Measurements from ENCODE around the gene ZCCHC14. TPM values are rescaled to one million over a fixed set of nuclear protein-coding genes. Genes with fewer than 3 reads are reported as not detected.

The ZCCHC14 gene
- total and polyA plus RNA-seq, 2 experiments from 2014 or later: 7.9 to 23.2 TPM

DNA sequence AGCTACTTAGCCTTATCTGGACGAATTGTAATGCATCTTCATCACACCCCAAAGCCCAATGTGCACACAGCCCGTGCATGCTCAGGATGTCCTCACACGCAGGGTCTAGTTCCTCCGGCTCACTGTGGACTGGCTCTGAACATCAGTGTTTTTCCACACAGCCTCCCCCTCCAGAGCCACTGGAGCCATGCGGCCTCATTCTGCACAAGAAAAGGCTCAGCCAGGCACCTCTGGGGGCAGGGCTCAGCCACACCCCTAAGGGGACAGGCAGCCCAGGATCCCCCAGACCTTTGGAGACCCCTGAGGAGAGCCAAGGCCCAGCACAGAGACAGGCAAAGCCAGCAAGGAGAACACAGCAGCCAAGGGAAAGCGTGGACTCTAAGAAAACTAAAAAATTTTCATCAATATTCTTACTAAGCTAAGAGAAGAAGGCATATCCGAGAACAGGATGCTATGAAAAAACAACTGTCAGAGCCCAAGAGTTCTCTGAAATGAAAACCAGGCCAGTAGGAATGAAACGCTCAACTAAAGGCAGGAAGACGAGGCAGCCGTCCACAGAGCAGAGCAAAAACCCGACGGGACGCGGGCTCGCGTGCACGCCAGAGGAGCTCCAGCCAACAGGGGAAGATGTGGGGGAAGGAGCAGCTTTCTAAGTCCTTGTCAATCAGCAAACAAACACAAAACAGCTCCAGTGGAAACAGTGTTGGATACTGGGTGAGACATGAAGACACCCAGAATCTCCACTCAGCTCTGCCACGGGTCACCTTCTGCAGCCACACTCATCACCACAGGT, 66.2 kb downstream of the ZCCHC14 start:
- no peak overlapping the region for H3K4me3 ChIP-seq
- H3K36me3 ChIP-seq: peaks cover 13% of the 10 kb centered on the region
- no peak overlapping the region for H3K27ac ChIP-seq
- no peak for DNase-seq (ENCODE audit: low read depth in 1 of 2, low spot score in 1 of 2)
- H3K9me3 ChIP-seq (ENCODE audit: low read depth): no peaks in the 10 kb centered on the region
- H3K27me3 ChIP-seq: no peaks in the 10 kb centered on the region
- TF ChIP-seq CTCF (IDR thresholded peaks at IDR 0.05; ENCODE audit: low read depth, low read length): no peak
- peaks cover 3% of the 10 kb centered on the region for H3K4me1 ChIP-seq (ENCODE audit: low read depth)

- H3K4me3 ChIP-seq: no peak overlapping the region
- H3K4me1 ChIP-seq (ENCODE audit: low read depth): peaks cover 1% of the 10 kb centered on the region
- no peaks in the 10 kb centered on the region for H3K27me3 ChIP-seq
- no peak for TF ChIP-seq CTCF (IDR thresholded peaks at IDR 0.05; ENCODE audit: low read depth, low read length)
- DNase-seq (ENCODE audit: low read depth in 1 of 2, low spot score in 1 of 2): no peak
- H3K27ac ChIP-seq: no peak overlapping the region
- peaks cover 15% of the 10 kb centered on the region for H3K36me3 ChIP-seq
- no peaks in the 10 kb centered on the region for H3K9me3 ChIP-seq (ENCODE audit: low read depth)
Measured at GRCh38 chr16:87425941-87426340, 66.9 kb downstream of the ZCCHC14 start.

DNA sequence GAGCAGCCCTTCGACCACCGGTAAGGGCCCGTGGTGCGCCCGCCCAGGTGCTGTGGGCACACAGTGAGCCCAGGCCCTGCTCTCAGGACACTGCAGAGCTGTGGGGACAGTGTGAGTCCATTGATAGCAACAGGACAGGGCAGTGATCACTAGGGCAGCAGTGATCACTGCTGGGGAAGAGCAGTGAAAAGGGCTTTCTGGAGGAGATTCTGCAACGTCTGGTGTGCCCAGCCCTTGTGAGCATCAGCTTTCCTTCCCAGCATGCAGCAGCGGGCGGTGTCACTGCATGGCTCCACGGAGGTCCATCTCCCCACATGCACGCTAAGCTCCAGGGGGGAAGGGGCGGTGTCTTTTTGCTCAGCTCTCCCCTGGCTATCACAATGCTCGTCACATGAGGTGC, 68.6 kb downstream of the ZCCHC14 start:
- no peak for DNase-seq (ENCODE audit: low read depth in 1 of 2, low spot score in 1 of 2)
- peaks cover 15% of the 10 kb centered on the region for H3K36me3 ChIP-seq

DNA sequence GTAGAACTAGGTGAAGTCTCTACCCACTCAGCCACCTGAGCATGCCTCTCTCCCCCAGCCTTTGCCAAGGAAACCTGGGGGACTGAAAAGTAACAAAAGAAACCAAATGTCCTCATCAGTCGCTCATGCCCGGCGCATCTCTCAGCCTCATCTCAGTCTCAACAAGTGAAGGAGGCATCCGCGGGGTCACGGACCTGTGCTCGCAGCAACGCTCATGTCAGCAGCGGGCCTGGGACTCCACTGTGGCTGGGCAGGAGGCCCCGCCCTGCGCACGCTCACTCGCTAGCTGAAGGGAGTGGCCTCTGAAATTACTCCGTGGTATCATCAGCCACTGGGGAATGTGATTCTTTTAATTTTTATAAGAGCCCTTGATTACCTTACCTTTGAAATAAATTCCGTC, 69.4 kb downstream of the ZCCHC14 start:
- H3K4me3 ChIP-seq: no peak overlapping the region
- no peaks in the 10 kb centered on the region for H3K4me1 ChIP-seq (ENCODE audit: low read depth)
- H3K9me3 ChIP-seq (ENCODE audit: low read depth): no peaks in the 10 kb centered on the region
- DNase-seq (ENCODE audit: low read depth in 1 of 2, low spot score in 1 of 2): no peak
- no peak overlapping the region for H3K27ac ChIP-seq
- TF ChIP-seq CTCF (IDR thresholded peaks at IDR 0.05; ENCODE audit: low read depth, low read length): no peak
- H3K27me3 ChIP-seq: no peaks in the 10 kb centered on the region
- H3K36me3 ChIP-seq: peaks cover 17% of the 10 kb centered on the region

More for the DNA sequence above, 68.6 kb downstream of the ZCCHC14 start:
- no peak overlapping the region for H3K27ac ChIP-seq
- no peaks in the 10 kb centered on the region for H3K9me3 ChIP-seq (ENCODE audit: low read depth)
- H3K4me3 ChIP-seq: no peak overlapping the region
- H3K4me1 ChIP-seq (ENCODE audit: low read depth): no peaks in the 10 kb centered on the region
- H3K27me3 ChIP-seq: no peaks in the 10 kb centered on the region
- TF ChIP-seq CTCF (IDR thresholded peaks at IDR 0.05; ENCODE audit: low read depth, low read length): no peak

- peaks cover 22% of the 10 kb centered on the region for H3K36me3 ChIP-seq
- no peaks in the 10 kb centered on the region for H3K4me1 ChIP-seq (ENCODE audit: low read depth)
- H3K27me3 ChIP-seq: no peaks in the 10 kb centered on the region
- no peaks in the 10 kb centered on the region for H3K9me3 ChIP-seq (ENCODE audit: low read depth)
- no peak overlapping the region for H3K4me3 ChIP-seq
- H3K27ac ChIP-seq: no peak overlapping the region
- DNase-seq (ENCODE audit: low read depth in 1 of 2, low spot score in 1 of 2): no peak
- no peak for TF ChIP-seq CTCF (IDR thresholded peaks at IDR 0.05; ENCODE audit: low read depth, low read length)
Measured at GRCh38 chr16:87422106-87422505, 70.7 kb downstream of the ZCCHC14 start.
